HEK293 (cell line): ENCODE data around the gene HOXC11.

ENCODE experiments used
- CTCF ChIA-PET: fragments of 350-600 bp; formaldehyde crosslinking; extraction: SDS; loops from one replicate; lab custom pipeline; 2021; ENCODE audit warnings: antibody characterized with exemption; lab: Yijun Ruan, JAX
- POLR2A ChIA-PET: fragments of 300-600 bp; formaldehyde crosslinking; extraction: SDS; loops from one replicate; lab custom pipeline; 2020; ENCODE audit warnings: antibody characterized with exemption, inconsistent platforms; lab: Yijun Ruan, JAX
- H3K27ac ChIP-seq: fragments of 200-500 bp; sonication (Bioruptor generic); 2 replicates; pipeline ENCODE4 v1.5.1; 2014; ENCODE audit warnings: low read depth, low read length, control low read depth, inconsistent platforms; ENCODE audit errors: extremely low read depth
- H3K36me3 ChIP-seq, 2 experiments: fragments of 200-500 bp in 1 of 2; sonication (Bioruptor generic) in 1 of 2; 1 replicate in 1 of 2; 2 replicates in 1 of 2; pipeline ENCODE4 v1.5.1; 2014 to 2017; ENCODE audit warnings: inconsistent platforms in 2 of 2, low read length in 2 of 2; ENCODE audit not compliant: control insufficient read depth in 2 of 2, insufficient read depth in 1 of 2
- H3K4me1 ChIP-seq: fragments of 200-500 bp; sonication (Bioruptor generic); 2 replicates; pipeline ENCODE4 v1.5.1; 2014; ENCODE audit warnings: mild to moderate bottlenecking, low read length, inconsistent platforms; ENCODE audit not compliant: control insufficient read depth, insufficient read depth
- H3K4me3 ChIP-seq: 2 replicates; pipeline ENCODE4 v1.5.1; 2011; ENCODE audit warnings: low read depth, mild to moderate bottlenecking, control low read depth, low read length, moderate library complexity
- H3K9me3 ChIP-seq: fragments of 200-500 bp; sonication (Bioruptor generic); 2 replicates; pipeline ENCODE4 v1.5.1; 2014; ENCODE audit warnings: low read depth, low read length, inconsistent platforms; ENCODE audit not compliant: control insufficient read depth, insufficient read depth
- EGR2 ChIP-seq: fragments of 450-650 bp; formaldehyde crosslinking; IDR thresholded peaks from 2 replicates; pipeline ENCODE4 v1.5.1; 2016; ENCODE audit warnings: low read depth, missing biosample characterization, missing genetic modification characterization
- IKZF3 ChIP-seq: fragments of 450-650 bp; IDR thresholded peaks from 2 replicates; pipeline ENCODE4 v1.5.0; 2018; ENCODE audit warnings: missing biosample characterization, mild to moderate bottlenecking, missing genetic modification characterization, moderate library complexity
- OVOL3 ChIP-seq: fragments of 450-650 bp; formaldehyde crosslinking; IDR thresholded peaks from 2 replicates; pipeline ENCODE4 v1.5.1; 2016; ENCODE audit warnings: missing biosample characterization, missing genetic modification characterization
- PRDM1 ChIP-seq: fragments of 450-650 bp; formaldehyde crosslinking; IDR thresholded peaks from 2 replicates; pipeline ENCODE4; 2016; ENCODE audit warnings: missing biosample characterization, missing genetic modification characterization
- WT1 ChIP-seq: fragments of 450-650 bp; formaldehyde crosslinking; IDR thresholded peaks from 2 replicates; pipeline ENCODE4 v1.5.1; 2016; ENCODE audit warnings: missing biosample characterization, missing genetic modification characterization
- YY2 ChIP-seq: fragments of 450-650 bp; formaldehyde crosslinking; IDR thresholded peaks from 2 replicates; pipeline ENCODE4 v1.5.1; 2016; ENCODE audit warnings: missing biosample characterization, missing genetic modification characterization
- ZFP37 ChIP-seq: fragments of 450-650 bp; formaldehyde crosslinking; IDR thresholded peaks from 2 replicates; pipeline ENCODE4 v1.5.1; 2016; ENCODE audit warnings: missing biosample characterization, missing genetic modification characterization
- ZNF10 ChIP-seq: fragments of 450-650 bp; formaldehyde crosslinking; IDR thresholded peaks from 2 replicates; pipeline ENCODE4 v1.5.1; 2017; ENCODE audit warnings: missing biosample characterization, missing genetic modification characterization
- ZNF112 ChIP-seq: fragments of 450-650 bp; formaldehyde crosslinking; IDR thresholded peaks from 2 replicates; pipeline ENCODE4 v1.5.0; 2017; ENCODE audit warnings: missing biosample characterization, missing genetic modification characterization
- ZNF132 ChIP-seq: fragments of 450-650 bp; formaldehyde crosslinking; IDR thresholded peaks from 2 replicates; pipeline ENCODE4 v1.5.1; 2017; ENCODE audit warnings: missing biosample characterization, missing genetic modification characterization, borderline replicate concordance
- ZNF302 ChIP-seq: fragments of 450-650 bp; formaldehyde crosslinking; IDR thresholded peaks from 2 replicates; pipeline ENCODE4 v1.5.1; 2016; ENCODE audit warnings: missing biosample characterization, missing genetic modification characterization, low read depth
- ZNF324 ChIP-seq: fragments of 450-650 bp; formaldehyde crosslinking; IDR thresholded peaks from 2 replicates; pipeline ENCODE4 v1.5.1; 2016; ENCODE audit warnings: missing biosample characterization, missing genetic modification characterization
- ZNF341 ChIP-seq: fragments of 450-650 bp; formaldehyde crosslinking; IDR thresholded peaks from 2 replicates; pipeline ENCODE4; 2016; ENCODE audit warnings: low read depth, missing biosample characterization, missing genetic modification characterization
- ZNF394 ChIP-seq: fragments of 450-650 bp; formaldehyde crosslinking; IDR thresholded peaks from 2 replicates; pipeline ENCODE4 v1.5.1; 2016; ENCODE audit warnings: missing biosample characterization, missing genetic modification characterization, mild to moderate bottlenecking, moderate library complexity, borderline replicate concordance
- ZNF404 ChIP-seq: fragments of 450-650 bp; formaldehyde crosslinking; IDR thresholded peaks from 2 replicates; pipeline ENCODE4 v1.5.1; 2017; ENCODE audit warnings: missing biosample characterization, missing genetic modification characterization
- ZNF426 ChIP-seq: fragments of 450-650 bp; formaldehyde crosslinking; IDR thresholded peaks from 2 replicates; pipeline ENCODE4 v1.5.1; 2017; ENCODE audit warnings: missing biosample characterization, missing genetic modification characterization, mild to moderate bottlenecking, inconsistent platforms, moderate library complexity
- ZNF501 ChIP-seq: fragments of 450-650 bp; formaldehyde crosslinking; IDR thresholded peaks from 2 replicates; pipeline ENCODE4 v1.5.1; 2016; ENCODE audit warnings: missing biosample characterization, missing genetic modification characterization
- ZNF571 ChIP-seq: fragments of 450-650 bp; formaldehyde crosslinking; IDR thresholded peaks from 2 replicates; pipeline ENCODE4 v1.5.0; 2017; ENCODE audit warnings: missing biosample characterization, missing genetic modification characterization
- ZNF600 ChIP-seq: fragments of 450-650 bp; formaldehyde crosslinking; IDR thresholded peaks from 2 replicates; pipeline ENCODE4 v1.5.1; 2016; ENCODE audit warnings: missing biosample characterization, missing genetic modification characterization
- ZNF623 ChIP-seq: fragments of 450-650 bp; formaldehyde crosslinking; IDR thresholded peaks from 2 replicates; pipeline ENCODE4 v1.5.1; 2016; ENCODE audit warnings: missing biosample characterization, missing genetic modification characterization
- ZNF624 ChIP-seq: fragments of 450-650 bp; formaldehyde crosslinking; IDR thresholded peaks from 2 replicates; pipeline ENCODE4 v1.5.1; 2017; ENCODE audit warnings: missing biosample characterization, missing genetic modification characterization
- ZNF658 ChIP-seq: fragments of 450-650 bp; formaldehyde crosslinking; IDR thresholded peaks from 2 replicates; pipeline ENCODE4; 2016; ENCODE audit warnings: missing biosample characterization, missing genetic modification characterization
- ZNF768 ChIP-seq: fragments of 450-650 bp; formaldehyde crosslinking; IDR thresholded peaks from 2 replicates; pipeline ENCODE4 v1.5.1; 2018; ENCODE audit warnings: missing biosample characterization, mild to moderate bottlenecking, missing genetic modification characterization
- ZSCAN30 ChIP-seq: fragments of 450-650 bp; IDR thresholded peaks from 2 replicates; pipeline ENCODE4 v1.5.1; 2018; ENCODE audit warnings: missing biosample characterization, mild to moderate bottlenecking, missing genetic modification characterization, moderate library complexity
- ZSCAN5A ChIP-seq: fragments of 450-650 bp; formaldehyde crosslinking; IDR thresholded peaks from 2 replicates; pipeline ENCODE4 v1.5.1; 2016; ENCODE audit warnings: missing biosample characterization, missing genetic modification characterization
- TF ChIP-seq, protein P1 (sequence below): fragments of 450-650 bp; formaldehyde crosslinking; IDR thresholded peaks from 2 replicates; pipeline ENCODE4 v1.5.1; 2016; ENCODE audit warnings: missing biosample characterization, missing genetic modification characterization
- TF ChIP-seq, protein P2 (sequence below): fragments of 450-650 bp; formaldehyde crosslinking; IDR thresholded peaks from 2 replicates; pipeline ENCODE4 v1.5.1; 2016; ENCODE audit warnings: missing biosample characterization, missing genetic modification characterization
- TF ChIP-seq, protein P3 (sequence below): fragments of 450-650 bp; formaldehyde crosslinking; IDR thresholded peaks from 2 replicates; pipeline ENCODE4 v1.5.1; 2016; ENCODE audit warnings: missing biosample characterization, missing genetic modification characterization

Gene HOXC11

GRCh38 chr12:53994264-53995001, 21.5 kb downstream of the HOXC11 start (continued):
- TF ChIP-seq ZSCAN5A (tag by site-specific recombination), result no peak
- TF ChIP-seq EGR2, result peak; percentile 49
- no peak for TF ChIP-seq ZNF132 (tag by site-specific recombination)
- no peak for TF ChIP-seq ZNF658
- TF ChIP-seq WT1 (tag by site-specific recombination), result peak; percentile 85
- TF ChIP-seq ZSCAN30 (tag by site-specific recombination), result 0 out of 2 replicates have a peak, but pooled peaks have one; percentile 19

DNA sequence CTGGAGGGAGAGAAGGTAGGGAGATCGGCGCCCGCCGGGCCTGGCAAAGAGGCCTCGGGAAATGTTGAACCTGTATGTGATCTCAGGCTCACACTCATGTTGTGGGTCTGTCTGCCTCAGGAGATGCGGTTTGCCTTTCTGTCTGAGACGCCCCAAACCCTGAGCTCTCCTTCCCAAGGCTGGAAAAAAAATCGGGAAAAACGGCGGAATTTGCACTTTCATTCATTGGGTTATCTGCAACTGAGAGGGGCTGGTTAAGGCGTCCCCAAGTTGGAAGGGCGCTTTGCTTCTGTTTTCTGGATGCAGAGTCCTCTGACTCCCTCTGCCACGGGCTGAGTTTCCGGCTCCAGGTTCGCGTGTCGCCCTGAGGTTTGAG, 22.1 kb downstream of the HOXC11 start:
- peak overlapping the region; percentile 61 for H3K4me3 ChIP-seq
- POLR2A ChIA-PET, result interaction anchor here (0.6 to 2.2 kb wide), 14 partner anchors 9 to 238 kb away, joined by 3 to 14 read pairs (median 4); partner anchors contain the start of genes HOXC10 and HOXC13

DNA sequence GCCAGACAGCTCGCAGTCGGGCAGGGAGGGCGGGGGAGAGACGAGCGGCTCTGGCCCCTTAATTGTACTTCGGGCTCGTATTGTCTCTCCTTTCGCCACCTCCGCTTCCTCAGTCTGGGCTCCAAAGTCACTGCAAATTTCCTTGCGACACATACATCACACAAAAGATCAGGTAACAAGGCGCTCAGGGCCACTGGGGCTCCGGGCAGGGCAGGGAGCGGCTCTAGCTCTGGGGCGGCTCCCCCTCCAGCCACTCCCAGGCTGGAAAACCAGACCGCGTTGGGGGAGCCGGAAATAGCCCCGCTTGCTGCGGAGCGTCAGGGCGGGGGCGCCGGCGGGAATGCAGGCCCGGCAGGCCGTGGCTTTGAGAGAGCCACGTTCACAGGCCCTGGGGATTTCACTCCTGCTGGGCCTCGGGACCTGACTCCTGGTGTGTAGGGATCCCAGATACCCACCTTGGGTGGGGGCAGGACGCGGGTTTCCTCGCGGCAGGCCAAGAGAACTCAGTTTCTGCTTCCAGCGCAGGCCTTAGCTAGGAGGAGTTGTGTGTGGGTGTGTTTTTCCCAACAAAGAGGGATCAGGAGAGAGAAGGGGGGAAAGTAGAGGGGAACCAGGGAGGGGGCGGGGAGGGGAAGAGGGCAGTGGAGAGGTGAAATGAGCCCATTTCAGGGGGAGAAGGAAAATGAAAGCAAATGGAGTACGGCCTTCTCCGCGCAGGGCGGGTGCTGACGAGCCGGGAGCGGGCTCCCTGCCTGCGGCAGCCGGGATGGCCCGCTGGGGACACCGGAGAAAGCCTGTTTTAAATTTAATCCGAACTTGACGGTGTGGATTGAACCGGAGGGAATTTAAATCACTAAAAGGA, 22.7 kb downstream of the HOXC11 start:
- POLR2A ChIA-PET, result interaction anchor here (0.6 to 2.2 kb wide), 16 partner anchors 9 to 238 kb away, joined by 3 to 14 read pairs (median 4); partner anchors contain the start of genes HOXC10 and HOXC13
- TF ChIP-seq ZNF624 (tag by site-specific recombination) (0 out of 2 replicates have a peak, but pooled peaks have one; percentile 73), ZNF10 (no peak), ZNF341 (peak; percentile 69; the same call in 1 of the 2 replicates), ZNF394 (peak; percentile 67; the same call in 1 of the 2 replicates), ZNF600 (peak; percentile 97), YY2 (tag by site-specific recombination) (no peak), ZNF501 (tag by site-specific recombination) (peak; percentile 78; the same call in 1 of the 2 replicates), IKZF3 (tag by site-specific recombination) (peak; percentile 98)
- TF ChIP-seq, protein P1, sequence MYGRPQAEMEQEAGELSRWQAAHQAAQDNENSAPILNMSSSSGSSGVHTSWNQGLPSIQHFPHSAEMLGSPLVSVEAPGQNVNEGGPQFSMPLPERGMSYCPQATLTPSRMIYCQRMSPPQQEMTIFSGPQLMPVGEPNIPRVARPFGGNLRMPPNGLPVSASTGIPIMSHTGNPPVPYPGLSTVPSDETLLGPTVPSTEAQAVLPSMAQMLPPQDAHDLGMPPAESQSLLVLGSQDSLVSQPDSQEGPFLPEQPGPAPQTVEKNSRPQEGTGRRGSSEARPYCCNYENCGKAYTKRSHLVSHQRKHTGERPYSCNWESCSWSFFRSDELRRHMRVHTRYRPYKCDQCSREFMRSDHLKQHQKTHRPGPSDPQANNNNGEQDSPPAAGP, result peak; percentile 70; the same call in 1 of the 2 replicates
- TF ChIP-seq, protein P2, sequence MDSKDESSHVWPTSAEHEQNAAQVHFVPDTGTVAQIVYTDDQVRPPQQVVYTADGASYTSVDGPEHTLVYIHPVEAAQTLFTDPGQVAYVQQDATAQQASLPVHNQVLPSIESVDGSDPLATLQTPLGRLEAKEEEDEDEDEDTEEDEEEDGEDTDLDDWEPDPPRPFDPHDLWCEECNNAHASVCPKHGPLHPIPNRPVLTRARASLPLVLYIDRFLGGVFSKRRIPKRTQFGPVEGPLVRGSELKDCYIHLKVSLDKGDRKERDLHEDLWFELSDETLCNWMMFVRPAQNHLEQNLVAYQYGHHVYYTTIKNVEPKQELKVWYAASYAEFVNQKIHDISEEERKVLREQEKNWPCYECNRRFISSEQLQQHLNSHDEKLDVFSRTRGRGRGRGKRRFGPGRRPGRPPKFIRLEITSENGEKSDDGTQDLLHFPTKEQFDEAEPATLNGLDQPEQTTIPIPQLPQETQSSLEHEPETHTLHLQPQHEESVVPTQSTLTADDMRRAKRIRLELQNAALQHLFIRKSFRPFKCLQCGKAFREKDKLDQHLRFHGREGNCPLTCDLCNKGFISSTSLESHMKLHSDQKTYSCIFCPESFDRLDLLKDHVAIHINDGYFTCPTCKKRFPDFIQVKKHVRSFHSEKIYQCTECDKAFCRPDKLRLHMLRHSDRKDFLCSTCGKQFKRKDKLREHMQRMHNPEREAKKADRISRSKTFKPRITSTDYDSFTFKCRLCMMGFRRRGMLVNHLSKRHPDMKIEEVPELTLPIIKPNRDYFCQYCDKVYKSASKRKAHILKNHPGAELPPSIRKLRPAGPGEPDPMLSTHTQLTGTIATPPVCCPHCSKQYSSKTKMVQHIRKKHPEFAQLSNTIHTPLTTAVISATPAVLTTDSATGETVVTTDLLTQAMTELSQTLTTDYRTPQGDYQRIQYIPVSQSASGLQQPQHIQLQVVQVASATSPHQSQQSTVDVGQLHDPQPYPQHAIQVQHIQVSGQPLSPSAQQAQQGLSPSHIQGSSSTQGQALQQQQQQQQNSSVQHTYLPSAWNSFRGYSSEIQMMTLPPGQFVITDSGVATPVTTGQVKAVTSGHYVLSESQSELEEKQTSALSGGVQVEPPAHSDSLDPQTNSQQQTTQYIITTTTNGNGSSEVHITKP (tag by site-specific recombination), result peak; percentile 70

More for the DNA sequence above, 22.1 kb downstream of the HOXC11 start:
- CTCF ChIA-PET, result interaction anchor here (0.6 to 1.5 kb wide), 7 partner anchors 11 to 391 kb away, joined by 3 to 5 read pairs (median 4); no protein-coding TSS in a partner anchor
- TF ChIP-seq IKZF3 (tag by site-specific recombination) (peak; percentile 66), ZNF324 (0 out of 2 replicates have a peak, but pooled peaks have one; percentile 14), ZNF112 (tag by site-specific recombination) (no peak), ZFP37 (tag by site-specific recombination) (no peak), ZNF768 (tag by site-specific recombination) (no peak), ZNF426 (no peak), ZNF404 (tag by site-specific recombination) (no peak), PRDM1 (no peak), ZNF623 (tag by site-specific recombination) (no peak), ZNF302 (tag by site-specific recombination) (no peak), OVOL3 (tag by site-specific recombination) (0 out of 2 replicates have a peak, but pooled peaks have one; percentile 3), ZNF571 (no peak)
- TF ChIP-seq, protein P3, sequence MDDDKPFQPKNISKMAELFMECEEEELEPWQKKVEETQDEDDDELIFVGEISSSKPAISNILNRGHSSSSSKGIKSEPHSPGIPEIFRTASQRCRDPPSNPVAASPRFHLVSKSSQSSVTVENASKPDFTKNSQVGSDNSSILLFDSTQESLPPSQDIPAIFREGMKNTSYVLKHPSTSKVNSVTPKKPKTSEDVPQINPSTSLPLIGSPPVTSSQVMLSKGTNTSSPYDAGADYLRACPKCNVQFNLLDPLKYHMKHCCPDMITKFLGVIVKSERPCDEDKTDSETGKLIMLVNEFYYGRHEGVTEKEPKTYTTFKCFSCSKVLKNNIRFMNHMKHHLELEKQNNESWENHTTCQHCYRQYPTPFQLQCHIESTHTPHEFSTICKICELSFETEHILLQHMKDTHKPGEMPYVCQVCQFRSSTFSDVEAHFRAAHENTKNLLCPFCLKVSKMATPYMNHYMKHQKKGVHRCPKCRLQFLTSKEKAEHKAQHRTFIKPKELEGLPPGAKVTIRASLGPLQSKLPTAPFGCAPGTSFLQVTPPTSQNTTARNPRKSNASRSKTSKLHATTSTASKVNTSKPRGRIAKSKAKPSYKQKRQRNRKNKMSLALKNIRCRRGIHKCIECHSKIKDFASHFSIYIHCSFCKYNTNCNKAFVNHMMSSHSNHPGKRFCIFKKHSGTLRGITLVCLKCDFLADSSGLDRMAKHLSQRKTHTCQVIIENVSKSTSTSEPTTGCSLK, result no peak
- Histone ChIP-seq H3K4me1 (peaks cover 38% of the 10 kb centered on the region), H3K36me3 (no peaks in the 10 kb centered on the region), H3K9me3 (no peaks in the 10 kb centered on the region), H3K27ac (peak overlapping the region; percentile 98)

More for the DNA sequence above, 22.7 kb downstream of the HOXC11 start:
- Histone ChIP-seq H3K4me1 (peaks cover 32% of the 10 kb centered on the region), H3K9me3 (no peaks in the 10 kb centered on the region), H3K4me3 (peak overlapping the region; percentile 61), H3K27ac (peak overlapping the region; percentile 98), H3K36me3 (no peaks in the 10 kb centered on the region)
- CTCF ChIA-PET, result interaction anchor here (0.6 to 6.7 kb wide), 10 partner anchors 10 to 391 kb away, joined by 3 to 49 read pairs (median 4); no protein-coding TSS in a partner anchor
